OCI-M2 (cell line): ENCODE measurements around the gene HBQ1.
"Not testable (repeated sequence)": the region's sequence is repeated elsewhere in the genome, so short reads cannot be mapped to it uniquely, and the experiment has no call there.

Source experiments
- DNase-seq: peaks from one replicate; lab custom pipeline; 2025; ENCODE audit not compliant: unreplicated experiment; lab: John Stamatoyannopoulos, UW

HBQ1 gene

GRCh38 chr16:200388-200787, 20.1 kb downstream of the HBQ1 start:
- DNase-seq = no peak

GRCh38 chr16:203246-203645, 23.0 kb downstream of the HBQ1 start:
- DNase-seq = no peak

- DNase-seq = not testable (repeated sequence)
Observed at GRCh38 chr16:204046-204445, 23.8 kb downstream of the HBQ1 start.

GRCh38 chr16:209359-209758, 29.1 kb downstream of the HBQ1 start:
- not testable (repeated sequence) for DNase-seq

GRCh38 chr16:211631-212180, 31.4 kb downstream of the HBQ1 start:
- DNase-seq = not testable (repeated sequence)

- DNase-seq = no peak
Observed at GRCh38 chr16:212999-213398, 32.7 kb downstream of the HBQ1 start.

- no peak for DNase-seq
Observed at GRCh38 chr16:220021-220420, 39.8 kb downstream of the HBQ1 start.

- no peak for DNase-seq
Observed at GRCh38 chr16:228151-228851, 48.0 kb downstream of the HBQ1 start.

GRCh38 chr16:228852-229730, 48.8 kb downstream of the HBQ1 start, which contains the start of gene LUC7L:
Gene LUC7L (minus strand): TSS chr16:229449. CDS start chr16:229339, 110 bp downstream.
- no peak for DNase-seq

GRCh38 chr16:229731-230281, 49.5 kb downstream of the HBQ1 start:
- DNase-seq = no peak

GRCh38 chr16:230351-230750, 50.1 kb downstream of the HBQ1 start:
- not testable (repeated sequence) for DNase-seq
